HepG2 (cell line): ENCODE results near the gene CMIP. TPM values are rescaled to one million over a fixed set of nuclear protein-coding genes. Genes with fewer than 3 reads are reported as not detected.
A peak's percentile ranks its signal among the peaks of the same experiment; 100 is the strongest.

Experiments used
- ARNT2 ChIP-seq: sonication (generic); formaldehyde crosslinking; IDR thresholded peaks from 2 replicates; pipeline ENCODE4 v1.8.0; 2022; ENCODE audit warnings: mild to moderate bottlenecking, low read depth, missing genetic modification reagents, moderate library complexity
- ASH2L ChIP-seq: fragments of 300-600, 200-600 bp; sonication (generic); IDR thresholded peaks from 2 replicates; pipeline ENCODE4 v1.7.0; 2017; ENCODE audit warnings: low read depth, mild to moderate bottlenecking, moderate library complexity, mixed read lengths, low read length; ENCODE audit not compliant: insufficient read length
- ATF2 ChIP-seq: sonication (generic); formaldehyde crosslinking; IDR thresholded peaks from 2 replicates; pipeline ENCODE4 v1.4.0; 2020; ENCODE audit warnings: missing genetic modification reagents
- CEBPG ChIP-seq: IDR thresholded peaks from 2 replicates; pipeline ENCODE4 v1.6.1; 2016
- EP300 ChIP-seq, 3 experiments: sonication (generic) in 1 of 3; formaldehyde crosslinking in 1 of 3; IDR thresholded peaks; 2 replicates each; pipeline versions ENCODE4 v1.5.1 to v1.6.1; 2011 to 2020; ENCODE audit warnings: low read depth in 2 of 3, low read length in 2 of 3, borderline replicate concordance in 1 of 3, improper control_type of control experiment in 1 of 3, mild to moderate bottlenecking in 1 of 3, missing genetic modification reagents in 1 of 3, moderate library complexity in 1 of 3
- FOXM1 ChIP-seq: sonication (generic); formaldehyde crosslinking; IDR thresholded peaks from 2 replicates; pipeline ENCODE4 v1.5.0; 2020; ENCODE audit warnings: missing genetic modification reagents
- GABPB1 ChIP-seq: IDR thresholded peaks from 2 replicates; pipeline ENCODE4 v1.6.1; 2016; ENCODE audit warnings: mild to moderate bottlenecking, missing genetic modification reagents, moderate library complexity, missing compliant biosample characterization
- KDM4B ChIP-seq: sonication (generic); formaldehyde crosslinking; IDR thresholded peaks from 2 replicates; pipeline ENCODE4 v1.4.0; 2020; ENCODE audit warnings: missing genetic modification reagents
- MAFF ChIP-seq: IDR thresholded peaks from 2 replicates; pipeline ENCODE4 v1.6.1; 2011; ENCODE audit warnings: low read depth, low read length, improper control_type of control experiment
- NFYB ChIP-seq: sonication (generic); formaldehyde crosslinking; IDR thresholded peaks from 2 replicates; pipeline ENCODE4 v1.4.0; 2020; ENCODE audit warnings: missing genetic modification reagents
- NONO ChIP-seq, 2 experiments: fragments of 450-650 bp in 1 of 2; sonication (generic) in 1 of 2; formaldehyde crosslinking in 1 of 2; IDR thresholded peaks in 1 of 2; conservative IDR thresholded peaks in 1 of 2; 2 replicates each; pipeline versions ENCODE4 v1.6.1 to v1.8.0; 2017 to 2022; ENCODE audit warnings: mild to moderate bottlenecking in 1 of 2, missing genetic modification reagents in 1 of 2, moderate library complexity in 1 of 2
- PLSCR1 ChIP-seq: sonication (generic); formaldehyde crosslinking; IDR thresholded peaks from 2 replicates; pipeline ENCODE4 v1.5.0; 2020; ENCODE audit warnings: missing genetic modification reagents, mild to moderate bottlenecking, borderline replicate concordance
- POLR2G ChIP-seq: fragments of 200-400 bp; formaldehyde crosslinking; IDR thresholded peaks from 2 replicates; pipeline ENCODE4 v1.6.1; 2018; ENCODE audit warnings: mild to moderate bottlenecking, low read depth, low read length, moderate library complexity
- REL ChIP-seq: sonication (generic); formaldehyde crosslinking; conservative IDR thresholded peaks from 2 replicates; pipeline ENCODE4 v1.8.0; 2022; ENCODE audit warnings: mild to moderate bottlenecking, missing genetic modification reagents, moderate library complexity
- SNAI1 ChIP-seq: sonication (generic); formaldehyde crosslinking; IDR thresholded peaks from 2 replicates; pipeline ENCODE4 v1.5.0; 2020; ENCODE audit warnings: mild to moderate bottlenecking, missing genetic modification reagents, borderline replicate concordance
- TEAD2 ChIP-seq: sonication (generic); formaldehyde crosslinking; IDR thresholded peaks from 2 replicates; pipeline ENCODE4 v1.9.0; 2021; ENCODE audit warnings: missing genetic modification reagents
- ZKSCAN1 ChIP-seq: fragments of 150-350 bp; IDR thresholded peaks from 2 replicates; pipeline ENCODE4 v1.6.1; 2014; ENCODE audit warnings: low read length
- ZNF121 ChIP-seq: sonication (generic); formaldehyde crosslinking; IDR thresholded peaks from 2 replicates; pipeline ENCODE4 v1.5.0; 2020; ENCODE audit warnings: mild to moderate bottlenecking, missing genetic modification reagents
- ZNF24 ChIP-seq: fragments of 450-650 bp; IDR thresholded peaks from 2 replicates; pipeline ENCODE4 v1.6.1; 2017; ENCODE audit warnings: antibody characterized with exemption, mild to moderate bottlenecking
- ZNF432 ChIP-seq: sonication (generic); formaldehyde crosslinking; IDR thresholded peaks from 2 replicates; pipeline ENCODE4 v1.5.0; 2020; ENCODE audit warnings: missing genetic modification reagents, mild to moderate bottlenecking, borderline replicate concordance
- ZNF615 ChIP-seq: sonication (generic); formaldehyde crosslinking; IDR thresholded peaks from 2 replicates; pipeline ENCODE4 v1.5.0; 2020; ENCODE audit warnings: mild to moderate bottlenecking, missing genetic modification reagents, borderline replicate concordance
- ZNF788 ChIP-seq: sonication (generic); formaldehyde crosslinking; IDR thresholded peaks from 2 replicates; pipeline ENCODE4 v1.5.0; 2020; ENCODE audit warnings: mild to moderate bottlenecking, missing genetic modification reagents, borderline replicate concordance
- ZNF841 ChIP-seq: sonication (generic); formaldehyde crosslinking; IDR thresholded peaks from 2 replicates; pipeline ENCODE4 v1.8.1; 2023; ENCODE audit warnings: missing genetic modification reagents, borderline replicate concordance
- polyA plus RNA-seq, 8 experiments: library from polyadenylated mRNA; depleted of rRNA in 3 of 8; stranded (reverse) in 7 of 8; unstranded in 1 of 8; fragments of >200 nt; fragmentation: Illumina TruSeq in 4 of 8; extraction: Trizol in 4 of 8; gene quantifications; 2 replicates each; pipeline versions ENCODE4 v1.2.1 to v1.2.3, GENCODE V29; 2011 to 2016; ENCODE audit warnings: low read depth in 4 of 8, missing spikeins in 1 of 8, mixed read lengths in 1 of 8; ENCODE audit not compliant: insufficient read depth in 1 of 8
- total RNA-seq, 5 experiments: library from RNA; depleted of rRNA; stranded (reverse); fragments of >200 nt; fragmentation: Illumina TruSeq; extraction: Trizol; gene quantifications; 2 replicates each; pipeline ENCODE4 v1.2.3, GENCODE V29; 2016; ENCODE audit warnings: low read depth in 1 of 5
- TF ChIP-seq, protein P1 (sequence below): sonication (generic); formaldehyde crosslinking; IDR thresholded peaks from 2 replicates; pipeline ENCODE4 v1.4.0; 2020; ENCODE audit warnings: missing genetic modification reagents
- TF ChIP-seq, protein P2 (sequence below): IDR thresholded peaks from 2 replicates; pipeline ENCODE4 v1.6.1; 2016

Gene CMIP
- total and polyA plus RNA-seq, 2 of the 13 experiments (the other 11 are each of a cell fraction or from before 2014, with no cell fraction given), result 10.9 to 18.1 TPM

GRCh38 chr16:81592353-81592866, 147.8 kb downstream of the CMIP start (continued):
- TF ChIP-seq ZNF615 (CRISPR knock-in tag), result no peak
- TF ChIP-seq FOXM1 (CRISPR knock-in tag), result no peak
- no peak for TF ChIP-seq ZKSCAN1
- 0 out of 2 replicates have a peak, but pooled peaks have one; percentile 25 for TF ChIP-seq KDM4B (CRISPR knock-in tag)
- no peak for TF ChIP-seq PLSCR1 (CRISPR knock-in tag)
- TF ChIP-seq NONO (IDR thresholded peaks at IDR 0.05), result no peak
- TF ChIP-seq NONO (CRISPR knock-in tag; conservative IDR thresholded peaks at IDR 0.05), result peak; percentile 79; the same call in 1 of the 2 replicates
- TF ChIP-seq NFYB (CRISPR knock-in tag), result no peak
- TF ChIP-seq ATF2, result 0 out of 2 replicates have a peak, but pooled peaks have one; percentile 59
- TF ChIP-seq ZNF121, result no peak
- TF ChIP-seq SNAI1 (CRISPR knock-in tag), result no peak
- TF ChIP-seq TEAD2 (CRISPR knock-in tag), result no peak
- TF ChIP-seq ZNF432, result no peak
- peak; percentile 49; the same call in 1 of the 2 replicates for TF ChIP-seq GABPB1 (CRISPR knock-in tag)
- peak; percentile 80; the same call in 1 of the 2 replicates for TF ChIP-seq ZNF788 (CRISPR knock-in tag)
- TF ChIP-seq ARNT2 (CRISPR knock-in tag), result no peak
- peak in 1 of 2 experiments; percentile 88; a peak in 2 of 4 replicates for TF ChIP-seq EP300 (IDR thresholded peaks at IDR 0.05; ENCODE audit: low read depth in 2 of 2, low read length in 2 of 2)
- TF ChIP-seq EP300 (CRISPR knock-in tag; IDR thresholded peaks at IDR 0.05; ENCODE audit: borderline replicate concordance), result peak; percentile 76
- TF ChIP-seq ZNF24, result no peak
- TF ChIP-seq, protein P1, sequence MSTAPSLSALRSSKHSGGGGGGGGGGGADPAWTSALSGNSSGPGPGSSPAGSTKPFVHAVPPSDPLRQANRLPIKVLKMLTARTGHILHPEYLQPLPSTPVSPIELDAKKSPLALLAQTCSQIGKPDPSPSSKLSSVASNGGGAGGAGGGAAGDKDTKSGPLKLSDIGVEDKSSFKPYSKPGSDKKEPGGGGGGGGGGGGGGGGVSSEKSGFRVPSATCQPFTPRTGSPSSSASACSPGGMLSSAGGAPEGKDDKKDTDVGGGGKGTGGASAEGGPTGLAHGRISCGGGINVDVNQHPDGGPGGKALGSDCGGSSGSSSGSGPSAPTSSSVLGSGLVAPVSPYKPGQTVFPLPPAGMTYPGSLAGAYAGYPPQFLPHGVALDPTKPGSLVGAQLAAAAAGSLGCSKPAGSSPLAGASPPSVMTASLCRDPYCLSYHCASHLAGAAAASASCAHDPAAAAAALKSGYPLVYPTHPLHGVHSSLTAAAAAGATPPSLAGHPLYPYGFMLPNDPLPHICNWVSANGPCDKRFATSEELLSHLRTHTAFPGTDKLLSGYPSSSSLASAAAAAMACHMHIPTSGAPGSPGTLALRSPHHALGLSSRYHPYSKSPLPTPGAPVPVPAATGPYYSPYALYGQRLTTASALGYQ (CRISPR knock-in tag), result no peak; the same call in 1 of the 2 replicates
- no peak for TF ChIP-seq REL (CRISPR knock-in tag)
- TF ChIP-seq POLR2G, result 0 out of 2 replicates have a peak, but pooled peaks have one; percentile 2
- no peak for TF ChIP-seq ZNF841
- TF ChIP-seq, protein P2, sequence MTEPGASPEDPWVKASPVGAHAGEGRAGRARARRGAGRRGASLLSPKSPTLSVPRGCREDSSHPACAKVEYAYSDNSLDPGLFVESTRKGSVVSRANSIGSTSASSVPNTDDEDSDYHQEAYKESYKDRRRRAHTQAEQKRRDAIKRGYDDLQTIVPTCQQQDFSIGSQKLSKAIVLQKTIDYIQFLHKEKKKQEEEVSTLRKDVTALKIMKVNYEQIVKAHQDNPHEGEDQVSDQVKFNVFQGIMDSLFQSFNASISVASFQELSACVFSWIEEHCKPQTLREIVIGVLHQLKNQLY (CRISPR knock-in tag), result peak; percentile 72; the same call in 1 of the 2 replicates
- TF ChIP-seq ASH2L, result no peak
- TF ChIP-seq CEBPG (CRISPR knock-in tag), result 0 out of 2 replicates have a peak, but pooled peaks have one; percentile 42
- TF ChIP-seq MAFF, result no peak
